Globus pallidus (tissue), 1 donor: Measurements from ENCODE around the gene CD70.
"Not testable (repeated sequence)": the region's sequence is repeated elsewhere in the genome, so short reads cannot be mapped to it uniquely, and the experiment has no call there.

Experiments
- DNase-seq: peaks from one replicate; pipeline ENCODE4 v3.0.0-alpha.2; 2015; ENCODE audit warnings: low spot score

CD70 gene

DNA sequence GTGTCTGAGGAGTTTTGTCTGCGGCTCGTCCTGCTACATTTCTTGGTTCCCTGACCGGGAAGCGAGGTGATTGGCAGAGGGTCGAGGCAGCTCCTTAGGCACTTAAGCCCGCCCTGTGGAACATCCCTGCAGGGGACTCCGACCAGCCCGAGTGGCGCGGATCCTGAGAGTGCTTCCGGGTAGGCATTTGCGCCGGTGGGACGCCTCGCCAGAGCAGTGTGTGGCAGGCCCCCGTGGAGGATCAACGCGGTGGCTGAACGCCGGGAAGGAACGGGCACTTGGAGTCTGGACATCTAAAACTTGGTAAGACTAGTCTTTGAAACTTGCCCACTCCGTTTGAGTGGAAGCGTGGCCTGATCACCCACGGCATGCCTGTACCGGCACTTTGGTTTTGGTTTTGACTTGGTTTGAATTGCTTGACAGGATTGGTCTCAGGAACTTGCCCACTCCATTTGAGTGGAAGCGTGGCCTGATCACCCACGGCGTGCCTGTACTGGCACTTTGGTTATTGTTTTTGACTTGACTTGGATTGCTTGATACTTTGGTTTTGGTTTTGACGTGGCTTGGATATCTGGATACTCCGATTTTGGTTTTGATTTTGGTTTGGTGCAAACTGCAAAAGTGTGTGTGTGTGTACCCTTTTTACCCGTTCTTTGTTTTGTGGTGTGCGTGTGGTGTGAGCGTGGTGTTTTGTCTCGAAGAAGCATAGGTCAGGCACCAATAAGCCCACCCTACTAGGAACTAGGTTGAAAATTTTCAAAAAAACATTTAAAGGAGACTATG is 6.7 kb upstream of the CD70 start:
- not testable (repeated sequence) for DNase-seq

- no peak for DNase-seq
These were observed 5.7 kb upstream of the CD70 start for GRCh38 chr19:6596621-6597020.

DNA sequence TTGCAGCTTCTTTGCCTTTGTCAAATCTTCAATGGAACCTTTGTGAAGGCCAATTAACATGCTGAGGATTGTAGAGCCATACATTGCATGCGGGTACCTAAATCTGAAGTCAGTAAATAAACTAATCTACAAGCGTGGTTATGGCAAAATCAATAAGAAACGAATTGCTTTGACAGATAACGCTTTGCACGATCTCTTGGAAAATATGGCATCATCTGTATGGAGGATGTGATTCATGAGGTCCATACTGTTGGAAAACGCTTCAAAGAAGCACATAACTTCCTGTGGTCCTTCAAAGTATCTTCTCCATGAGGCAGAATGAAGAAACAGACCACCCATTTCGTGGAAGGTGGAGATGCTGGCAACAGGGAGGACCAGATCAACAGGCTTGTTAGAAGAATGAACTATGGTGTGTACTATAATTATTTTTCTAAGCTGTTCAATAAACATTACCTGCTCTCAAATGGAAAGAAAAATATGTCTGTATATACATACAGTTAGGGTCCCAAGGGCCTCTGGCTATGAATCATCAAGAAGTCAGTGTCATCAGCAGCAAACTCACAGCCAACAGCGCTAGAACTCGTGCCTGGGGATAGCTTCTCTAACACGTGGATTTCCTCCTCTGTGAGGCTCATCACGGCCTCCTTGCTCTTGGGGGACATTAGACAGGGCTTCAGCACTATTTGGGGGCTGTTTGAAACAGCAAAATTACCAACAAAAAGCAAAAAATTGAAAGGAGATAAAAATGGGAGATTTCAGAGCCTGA is 2.9 kb upstream of the CD70 start:
- DNase-seq = no peak

DNA sequence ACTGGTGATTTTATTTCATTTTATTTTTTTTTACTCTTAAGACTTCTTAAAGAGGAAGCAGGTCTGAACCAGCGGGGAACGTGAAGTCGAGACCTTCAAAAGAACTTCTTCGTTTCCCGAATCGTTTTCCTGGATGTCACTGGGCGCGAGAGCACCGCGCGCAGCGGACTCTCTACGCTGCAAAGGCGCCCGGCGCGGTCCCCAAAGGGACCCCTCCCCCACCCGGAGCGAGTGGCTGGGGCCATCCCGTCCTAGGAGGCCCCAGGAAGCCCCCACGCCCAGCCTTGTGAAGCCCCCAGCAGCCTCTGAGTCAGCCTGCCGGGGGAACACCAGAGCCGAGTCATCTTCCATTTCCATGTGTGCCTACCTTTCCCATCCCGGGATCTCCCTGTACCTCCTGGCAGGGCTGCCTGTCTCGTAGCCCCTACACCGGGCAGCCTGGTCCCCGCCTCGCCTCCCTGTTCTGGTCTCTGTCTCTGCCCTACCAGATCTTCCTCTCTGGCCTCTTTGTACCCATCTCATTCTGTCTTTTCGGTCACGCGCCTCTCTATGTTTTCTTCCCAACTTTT is 608 bp downstream of the CD70 start:
- no peak for DNase-seq

GRCh38 chr19:6589711-6590257 is 1.2 kb downstream of the CD70 start:
- no peak for DNase-seq

GRCh38 chr19:6588508-6589345 is 2.2 kb downstream of the CD70 start:
- DNase-seq = no peak

- DNase-seq = no peak
These were observed 2.9 kb downstream of the CD70 start for GRCh38 chr19:6587998-6588507.

GRCh38 chr19:6587093-6587820 is 3.7 kb downstream of the CD70 start:
- DNase-seq = no peak

- no peak for DNase-seq
These were observed 4.2 kb downstream of the CD70 start for GRCh38 chr19:6586726-6587092.

GRCh38 chr19:6586056-6586455 is 4.9 kb downstream of the CD70 start:
- DNase-seq = no peak

DNA sequence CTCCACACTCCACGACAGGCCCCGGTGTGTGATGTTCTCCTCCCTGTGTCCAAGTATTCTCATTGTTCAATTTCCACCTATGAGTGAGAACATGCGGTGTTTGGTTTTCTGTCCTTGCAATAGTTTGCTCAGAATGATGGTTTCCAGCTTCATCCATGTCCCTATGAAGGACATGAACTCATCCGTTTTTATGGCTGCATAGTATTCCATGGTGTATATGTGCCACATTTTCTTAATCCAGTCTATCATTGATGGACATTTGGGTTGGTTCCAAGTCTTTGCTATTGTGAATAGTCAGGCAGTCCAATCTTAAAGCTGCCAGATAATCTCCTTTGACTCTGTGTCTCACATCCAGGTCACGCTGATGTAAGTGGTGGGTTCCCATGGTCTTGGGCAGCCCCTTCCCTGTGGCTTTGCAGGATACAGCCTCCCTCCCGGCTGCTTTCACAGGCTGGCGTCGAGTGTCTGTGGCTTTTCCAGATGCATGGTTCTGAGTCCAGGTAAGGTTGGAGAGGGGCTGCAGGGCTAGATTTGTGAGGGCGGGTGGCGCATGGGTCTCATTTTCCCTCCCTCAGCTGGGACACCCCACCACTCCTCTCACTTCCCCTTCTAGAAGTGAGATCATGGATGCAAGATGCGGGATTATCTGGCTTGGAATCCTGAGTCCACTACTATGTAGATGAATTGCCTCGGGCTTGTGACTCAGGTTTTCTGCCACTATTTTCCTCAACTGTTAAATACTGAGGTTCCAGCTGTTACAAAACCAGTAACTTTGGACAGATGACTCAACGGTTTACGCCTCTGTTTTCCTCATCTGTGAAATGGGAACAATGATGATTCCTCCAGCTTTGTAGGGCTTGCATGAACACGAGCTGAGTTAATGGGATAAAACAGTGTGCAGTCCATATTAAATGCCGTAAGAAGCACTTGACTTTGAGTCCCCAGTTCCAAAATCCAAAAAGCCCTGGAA is 8.2 kb downstream of the CD70 start:
- DNase-seq = not testable (repeated sequence)

- no peak for DNase-seq
These were observed 10.6 kb downstream of the CD70 start for GRCh38 chr19:6580313-6580712.

DNA sequence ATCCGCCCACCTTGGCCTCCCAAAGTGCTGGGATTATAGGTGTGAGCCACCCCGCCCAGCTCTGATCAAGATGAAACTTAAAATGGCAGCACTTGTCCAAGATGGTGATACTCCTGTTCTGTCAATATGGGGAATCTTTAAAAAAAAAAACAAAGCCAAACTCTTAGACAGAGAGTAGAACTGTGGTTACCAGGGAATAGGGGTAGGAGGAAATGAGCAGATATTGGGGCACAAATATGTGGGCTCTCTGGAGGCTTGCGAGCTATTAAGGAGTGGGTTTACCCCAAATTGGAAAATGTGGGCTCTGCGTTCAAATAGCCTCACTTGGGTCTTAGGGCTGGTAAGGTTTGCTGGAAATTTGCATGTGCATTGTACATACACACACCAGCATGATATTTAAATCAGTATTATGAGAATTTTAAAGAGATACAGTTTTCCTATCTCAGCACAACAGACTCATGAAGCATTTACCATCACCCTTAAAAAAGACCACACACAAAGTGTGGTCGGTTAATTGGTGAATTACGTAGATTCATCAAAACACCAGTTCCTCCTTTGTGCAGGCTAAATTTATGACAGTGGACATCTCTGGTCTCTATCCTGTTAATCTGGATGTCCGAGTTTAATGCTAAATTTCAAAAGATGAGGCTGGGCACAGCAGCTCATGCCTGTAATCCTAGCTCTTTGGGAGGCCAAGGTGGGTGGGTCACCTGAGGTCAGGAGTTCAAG is 11.3 kb downstream of the CD70 start:
- DNase-seq = no peak

DNA sequence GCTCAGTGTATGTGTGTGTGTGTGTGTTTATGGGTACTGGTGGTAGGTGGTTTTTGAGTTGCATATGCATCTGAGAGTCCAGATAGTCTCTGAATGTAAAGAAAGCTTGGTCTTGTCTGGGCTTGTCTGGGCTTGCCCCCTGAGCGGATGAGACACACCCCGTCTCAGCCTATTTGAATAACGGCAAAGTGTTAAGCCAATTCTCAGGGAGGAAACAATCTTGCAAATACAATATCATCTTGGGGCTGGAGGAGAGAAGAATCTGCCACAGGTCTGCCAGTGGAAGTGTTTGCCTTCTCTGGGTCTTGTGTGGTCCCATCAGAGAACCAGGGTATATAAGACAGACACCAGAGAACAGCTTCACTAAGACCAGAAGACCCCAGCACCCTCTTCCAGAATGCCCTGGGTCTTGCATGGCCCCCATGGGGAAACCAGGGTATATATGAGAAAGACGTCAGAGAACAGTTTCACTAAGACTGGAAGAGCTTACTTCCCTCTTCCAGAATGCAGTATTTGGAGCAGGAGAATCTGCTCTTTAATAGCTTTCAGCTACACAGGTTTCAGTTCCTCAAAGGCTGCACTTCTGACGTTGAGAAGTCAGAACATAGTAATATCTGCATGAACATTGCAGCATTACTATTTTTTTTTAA is 13.3 kb downstream of the CD70 start:
- peak; percentile 52 for DNase-seq

DNA sequence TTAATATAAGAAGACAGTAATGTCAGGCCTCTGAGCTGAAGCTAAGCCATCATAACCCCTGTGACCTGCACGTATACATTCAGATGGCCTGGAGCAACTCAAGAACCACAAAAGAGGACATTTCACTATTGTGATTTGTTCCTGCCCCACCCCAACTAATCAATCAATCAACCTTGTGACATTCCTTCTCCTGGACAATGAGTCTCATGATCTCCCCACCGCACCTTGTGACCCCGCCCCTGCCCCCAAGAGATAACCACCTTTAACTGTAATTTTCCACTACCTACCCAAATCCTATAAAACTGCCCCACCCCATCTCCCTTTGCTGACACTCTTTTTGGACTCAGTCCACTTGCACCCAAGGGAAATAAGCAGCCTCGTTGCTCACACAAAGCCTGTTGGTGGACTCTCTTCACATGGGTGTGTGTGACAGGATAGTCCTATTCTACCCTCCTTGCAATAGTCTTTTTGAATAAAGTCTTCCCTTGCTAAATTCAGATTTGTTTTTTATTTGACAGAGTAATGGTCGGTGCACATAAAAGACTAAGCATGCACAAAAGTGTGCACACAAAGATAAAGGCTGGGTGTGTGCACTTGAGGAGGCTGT is 14.0 kb downstream of the CD70 start:
- DNase-seq = no peak

DNA sequence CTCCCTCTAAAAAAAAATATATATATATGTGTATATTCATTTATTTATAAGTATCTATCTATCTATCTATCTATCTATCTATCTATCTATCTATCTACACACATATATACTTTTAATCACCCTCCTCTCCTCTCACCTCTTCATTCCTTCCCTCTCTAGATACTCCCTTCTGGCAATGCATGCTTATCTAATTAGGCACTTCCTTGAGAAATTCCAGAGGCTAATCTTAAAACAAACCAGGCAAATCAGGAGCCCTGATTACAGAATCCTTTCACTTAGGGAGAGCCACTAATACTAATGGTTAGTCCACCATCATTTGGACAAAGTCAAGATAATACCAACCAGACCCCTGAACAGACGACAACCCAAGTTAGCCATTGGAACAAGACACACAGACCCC is 17.6 kb downstream of the CD70 start:
- DNase-seq = no peak

GRCh38 chr19:6572217-6572616 is 18.7 kb downstream of the CD70 start:
- DNase-seq = peak; percentile 56

GRCh38 chr19:6571167-6571566 is 19.8 kb downstream of the CD70 start:
- no peak for DNase-seq
